A673 (cell line): Measurements from ENCODE around the gene RPRD1B. TPM values are rescaled to one million over a fixed set of nuclear protein-coding genes. Genes with fewer than 3 reads are reported as not detected.
"Not testable (repeated sequence)": the region's sequence is repeated elsewhere in the genome, so short reads cannot be mapped to it uniquely, and the experiment has no call there.

ENCODE experiments used
- BruUV-seq: library from RNA; stranded (reverse); fragments of 400-500 nt; replicated peaks from 2 replicates; lab custom pipeline; 2021; lab: Mats Ljungman, UMichigan
- CTCF ChIA-PET: fragments of 300-600 bp; sonication (Branson Sonifier 250); formaldehyde crosslinking; loops from one replicate; lab custom pipeline; 2022; ENCODE audit warnings: antibody characterized with exemption; lab: Charles Lee
- POLR2A ChIA-PET: fragments of 300-600 bp; sonication (Branson Sonifier 250); formaldehyde crosslinking; loops from one replicate; lab custom pipeline; 2022; ENCODE audit warnings: antibody characterized with exemption; ENCODE audit not compliant: low non-redundant PET; lab: Charles Lee
- DNase-seq: peaks from one replicate; pipeline ENCODE4 v3.0.0-alpha.2; 2015; ENCODE audit warnings: low spot score
- H3K27ac ChIP-seq: fragments of 200-600 bp; sonication (generic); 2 replicates; pipeline ENCODE4 v1.5.1; 2016; ENCODE audit warnings: mixed run types, low read depth, mild to moderate bottlenecking, mixed read lengths, antibody characterized with exemption, low read length; ENCODE audit not compliant: poor library complexity, severe bottlenecking
- H3K27me3 ChIP-seq: fragments of 200-600 bp; sonication (generic); replicated peaks from 2 replicates; pipeline ENCODE4 v1.6.1; 2017; ENCODE audit warnings: mixed run types, low read depth, mild to moderate bottlenecking, mixed read lengths, antibody characterized with exemption, low read length; ENCODE audit not compliant: insufficient read depth, poor library complexity
- H3K36me3 ChIP-seq: fragments of 200-600 bp; sonication (generic); 2 replicates; pipeline ENCODE4 v1.6.1; 2016; ENCODE audit warnings: mixed run types, mild to moderate bottlenecking, mixed read lengths, antibody characterized with exemption, low read length; ENCODE audit not compliant: insufficient read depth, poor library complexity, severe bottlenecking
- H3K4me1 ChIP-seq: fragments of 200-600 bp; sonication (generic); 2 replicates; pipeline ENCODE4 v1.6.1; 2017; ENCODE audit warnings: mixed run types, mild to moderate bottlenecking, mixed read lengths, antibody characterized with exemption, low read length; ENCODE audit not compliant: insufficient read depth, poor library complexity, severe bottlenecking
- H3K4me3 ChIP-seq: fragments of 200-600 bp; sonication (generic); 2 replicates; pipeline ENCODE4 v1.5.1; 2016; ENCODE audit warnings: low read depth, mixed run types, mild to moderate bottlenecking, mixed read lengths, low read length; ENCODE audit not compliant: poor library complexity, severe bottlenecking
- H3K9me3 ChIP-seq: fragments of 200-600 bp; sonication (generic); 2 replicates; pipeline ENCODE4 v1.6.1; 2016; ENCODE audit warnings: mixed run types, low read depth, mild to moderate bottlenecking, mixed read lengths, antibody characterized with exemption, low read length; ENCODE audit not compliant: poor library complexity, severe bottlenecking
- CTCF ChIP-seq: fragments of 300-800, 200-600 bp; sonication (generic); conservative IDR thresholded peaks from 2 replicates; pipeline ENCODE4 v1.5.1; 2017; ENCODE audit warnings: low read depth, mild to moderate bottlenecking, antibody characterized with exemption, low read length, moderate library complexity, mixed read lengths
- EZH2 ChIP-seq: fragments of 200-600 bp; sonication (generic); IDR thresholded peaks from 2 replicates; pipeline ENCODE4 v1.6.1; 2017; ENCODE audit warnings: borderline replicate concordance, low read depth, mild to moderate bottlenecking, mixed read lengths, antibody characterized with exemption, low read length; ENCODE audit not compliant: poor library complexity, severe bottlenecking
- intact Hi-C: fragments of 100-400 bp; cut with micrococcal nuclease; formaldehyde crosslinking; loops from one replicate; pipeline ENCODE4 v1.10.0; 2022; ENCODE audit not compliant: unreplicated experiment
- total RNA-seq: library from RNA; stranded (reverse); gene quantifications from 2 replicates; pipeline ENCODE4 v1.2.3, GENCODE V29; 2021

The RPRD1B gene
- total RNA-seq, 1 experiment from 2014 or later = 36.1 TPM

- peaks cover 20% of the 10 kb centered on the region for H3K36me3 ChIP-seq
- ChIA-PET POLR2A (no interaction called here), CTCF (no interaction called here)
- no peak overlapping the region for H3K4me3 ChIP-seq
- TF ChIP-seq CTCF (no peak), EZH2 (no peak)
- DNase-seq = no peak
- no peak overlapping the region for H3K27ac ChIP-seq
- no TSS peak for BruUV-seq
- no peaks in the 10 kb centered on the region for H3K27me3 ChIP-seq
- intact Hi-C loops = no loop called here
- no peaks in the 10 kb centered on the region for H3K9me3 ChIP-seq
- peaks cover 15% of the 10 kb centered on the region for H3K4me1 ChIP-seq
These were observed 27.6 kb upstream of the RPRD1B start for GRCh38 chr20:38005903-38006302.

- no peak for TF ChIP-seq CTCF
- no peak overlapping the region for H3K27ac ChIP-seq
- CTCF ChIA-PET = no interaction called here
- no peak overlapping the region for H3K4me3 ChIP-seq
- no peaks in the 10 kb centered on the region for H3K9me3 ChIP-seq
- H3K36me3 ChIP-seq = peaks cover 25% of the 10 kb centered on the region
- POLR2A ChIA-PET = interaction anchor here (0.6 kb wide), 1 partner anchor 114 kb away, joined by 3 read pairs; no protein-coding TSS in a partner anchor
- H3K27me3 ChIP-seq = no peaks in the 10 kb centered on the region
- H3K4me1 ChIP-seq = peaks cover 15% of the 10 kb centered on the region
- intact Hi-C loops = no loop called here
- BruUV-seq = no TSS peak
- no peak for DNase-seq
These were observed 26.0 kb upstream of the RPRD1B start for GRCh38 chr20:38007526-38007925.

GRCh38 chr20:38008233-38008944, 25.2 kb upstream of the RPRD1B start:
- Histone ChIP-seq H3K27me3 (no peaks in the 10 kb centered on the region), H3K9me3 (no peaks in the 10 kb centered on the region), H3K27ac (no peak overlapping the region), H3K4me3 (no peak overlapping the region), H3K4me1 (peaks cover 15% of the 10 kb centered on the region), H3K36me3 (peaks cover 32% of the 10 kb centered on the region)
- TF ChIP-seq CTCF (no peak), EZH2 (no peak)
- ChIA-PET CTCF (no interaction called here), POLR2A (no interaction called here)
- no peak for DNase-seq
- BruUV-seq = no TSS peak
- intact Hi-C loops = no loop called here

GRCh38 chr20:38009416-38009815, 24.1 kb upstream of the RPRD1B start:
- intact Hi-C loops, BruUV-seq, DNase-seq, POLR2A ChIA-PET, H3K27ac ChIP-seq, H3K4me3 ChIP-seq, H3K9me3 ChIP-seq, CTCF ChIA-PET, H3K27me3 ChIP-seq: not testable (repeated sequence)
- peaks cover 36% of the 10 kb centered on the region for H3K36me3 ChIP-seq
- peaks cover 14% of the 10 kb centered on the region for H3K4me1 ChIP-seq
